Glomerular endothelial cell (primary cell): ENCODE data around the gene ATG16L1. TPM values are rescaled to one million over a fixed set of nuclear protein-coding genes. Genes with fewer than 3 reads are reported as not detected.

Experiments
- DNase-seq: peaks from one replicate; pipeline ENCODE4 v3.0.0-alpha.2; 2011; ENCODE audit warnings: low read depth, low spot score; ENCODE audit errors: extremely low read depth
- total RNA-seq: library from RNA; depleted of rRNA; stranded (reverse); fragments of >200 nt; gene quantifications from 2 replicates; pipeline ENCODE4 v1.2.3, GENCODE V29; 2015

ATG16L1 gene
- total RNA-seq, 1 donor from 2014 or later: 21.9 TPM

GRCh38 chr2:233287871-233288270 is 36.4 kb downstream of the ATG16L1 start:
- DNase-seq: no peak

- DNase-seq: no peak
These were observed 37.2 kb downstream of the ATG16L1 start for GRCh38 chr2:233288663-233289062.

GRCh38 chr2:233289648-233290047 is 38.2 kb downstream of the ATG16L1 start:
- DNase-seq: no peak

- DNase-seq: no peak
These were observed 38.8 kb downstream of the ATG16L1 start for GRCh38 chr2:233290051-233290845.

- no peak for DNase-seq
These were observed 44.4 kb downstream of the ATG16L1 start for GRCh38 chr2:233295891-233296290.

- no peak for DNase-seq
These were observed 45.6 kb downstream of the ATG16L1 start for GRCh38 chr2:233297076-233297475.

- DNase-seq: no peak
These were observed 48.9 kb downstream of the ATG16L1 start for GRCh38 chr2:233300401-233300800.

- no peak for DNase-seq
These were observed 49.8 kb downstream of the ATG16L1 start for GRCh38 chr2:233301248-233301647.

- DNase-seq: no peak
These were observed 50.3 kb downstream of the ATG16L1 start for GRCh38 chr2:233301811-233302210.

GRCh38 chr2:233303252-233303651 is 51.8 kb downstream of the ATG16L1 start:
- no peak for DNase-seq

- no peak for DNase-seq
These were observed 56.1 kb downstream of the ATG16L1 start, which contains the start of gene SAG for GRCh38 chr2:233307565-233307964. TSS of gene SAG (plus strand) at chr2:233307816. CDS start at chr2:233309190, 1,374 bp downstream.

GRCh38 chr2:233311241-233311926 is 59.9 kb downstream of the ATG16L1 start:
- no peak for DNase-seq

GRCh38 chr2:233312874-233313273 is 61.4 kb downstream of the ATG16L1 start:
- no peak for DNase-seq

GRCh38 chr2:233314180-233314925 is 62.9 kb downstream of the ATG16L1 start:
- no peak for DNase-seq

GRCh38 chr2:233317196-233317943 is 65.9 kb downstream of the ATG16L1 start:
- no peak for DNase-seq

- no peak for DNase-seq
These were observed 67.8 kb downstream of the ATG16L1 start for GRCh38 chr2:233319256-233319655.

- DNase-seq: no peak
These were observed 69.0 kb downstream of the ATG16L1 start for GRCh38 chr2:233320470-233320869.

- DNase-seq: no peak
These were observed 69.7 kb downstream of the ATG16L1 start for GRCh38 chr2:233321166-233321565.

- DNase-seq: no peak
These were observed 72.4 kb downstream of the ATG16L1 start for GRCh38 chr2:233323851-233324250.

GRCh38 chr2:233325256-233325655 is 73.8 kb downstream of the ATG16L1 start:
- DNase-seq: no peak

- DNase-seq: no peak
These were observed 74.3 kb downstream of the ATG16L1 start for GRCh38 chr2:233325814-233326213.
